Gastroesophageal sphincter (tissue), 4 donors: ENCODE results near the gene HDLBP. TPM values are rescaled to one million over a fixed set of nuclear protein-coding genes. Genes with fewer than 3 reads are reported as not detected.

Experiments
- ATAC-seq: fragments of 150-250 bp; one replicate; pipeline ENCODE4 v1.9.1; 2016; ENCODE audit warnings: mild to moderate bottlenecking, moderate library complexity
- H3K27ac ChIP-seq, 4 donors: fragments of 200-600 bp; sonication (generic) in 3 of 4; 1 replicate in 3 of 4; 2 replicates in 1 of 4; pipeline ENCODE4 v1.5.1; 2016 to 2019
- H3K27me3 ChIP-seq: fragments of 200-600 bp; sonication (generic); one replicate; pipeline ENCODE4 v1.5.1; 2019
- H3K36me3 ChIP-seq, 2 donors: fragments of 200-600 bp; sonication (generic); one replicate each; pipeline ENCODE4 v1.5.1; 2019; ENCODE audit warnings: control low read depth in 1 of 2
- H3K4me1 ChIP-seq, 3 donors: fragments of 200-600 bp; sonication (generic); 1 replicate in 2 of 3; 2 replicates in 1 of 3; pipeline ENCODE4 v1.5.1; 2016 to 2019; ENCODE audit warnings: control low read depth in 2 of 3
- H3K4me3 ChIP-seq, 2 donors: fragments of 200-600 bp; sonication (generic); one replicate each; pipeline ENCODE4 v1.5.1; 2019; ENCODE audit warnings: mild to moderate bottlenecking in 1 of 2, moderate library complexity in 1 of 2
- H3K9me3 ChIP-seq, 3 donors: fragments of 200-600 bp; sonication (generic); one replicate each; pipeline ENCODE4 v1.5.1; 2017 to 2019; ENCODE audit warnings: control low read depth in 2 of 3
- CTCF ChIP-seq, 4 experiments: fragments of 200-600 bp in 2 of 4; fragments of 450-650 bp in 2 of 4; sonication (generic) in 1 of 4; IDR thresholded peaks; one replicate each; pipeline ENCODE4 v1.5.1; 2017 to 2019; ENCODE audit warnings: antibody characterized with exemption in 4 of 4, mild to moderate bottlenecking in 2 of 4, moderate library complexity in 2 of 4
- EP300 ChIP-seq: sonication (generic); formaldehyde crosslinking; IDR thresholded peaks from one replicate; pipeline ENCODE4 v1.6.1; 2017; ENCODE audit warnings: antibody characterized with exemption, mild to moderate bottlenecking
- POLR2A ChIP-seq, 2 donors: fragments of 450-650 bp; IDR thresholded peaks; one replicate each; pipeline ENCODE4 v1.6.1; 2017; ENCODE audit warnings: antibody characterized with exemption in 2 of 2, mild to moderate bottlenecking in 2 of 2, moderate library complexity in 1 of 2
- POLR2AphosphoS5 ChIP-seq: sonication (generic); formaldehyde crosslinking; IDR thresholded peaks from one replicate; pipeline ENCODE4 v1.6.1; 2017; ENCODE audit warnings: antibody characterized with exemption
- WGBS, 2 donors: methylation state at CpG; one replicate each; pipeline ENCODE4 v1.1.5; 2018; ENCODE audit warnings: low coverage in 1 of 2; 5-methylcytosine and 5-hydroxymethylcytosine counted together
- total RNA-seq, 4 donors: library from RNA; depleted of rRNA; stranded (reverse); fragments of >200 nt; gene quantifications; one replicate each; pipeline ENCODE4 v1.1.0, GENCODE V29; 2016

Gene HDLBP
- total RNA-seq, 4 donors from 2014 or later = 279 to 367 (median 295) TPM

- no peak for ATAC-seq
- Histone ChIP-seq H3K27ac (no peak overlapping the region), H3K4me1 (no peaks in the 10 kb centered on the region), H3K27me3 (no peaks in the 10 kb centered on the region), H3K4me3 (no peak overlapping the region), H3K36me3 (peaks cover 0 to 100% of the 10 kb centered on the region in 2 donors), H3K9me3 (no peaks in the 10 kb centered on the region)
- 86 to 87% methylated on average over 6 to 10 of the region's 13 CpGs for WGBS, 2 donors
- no peak for TF ChIP-seq POLR2A (IDR thresholded peaks at IDR 0.05)
These were observed 82.5 kb downstream of the HDLBP start for GRCh38 chr2:241232736-241233575.

GRCh38 chr2:241230435-241230834 lies 85.0 kb downstream of the HDLBP start:
- WGBS, 2 donors = 84 to 88% methylated on average over 5 to 16 of the region's 19 CpGs
- H3K36me3 ChIP-seq = peaks cover 0 to 100% of the 10 kb centered on the region in 2 donors
- no peak overlapping the region for H3K4me3 ChIP-seq
- no peaks in the 10 kb centered on the region for H3K27me3 ChIP-seq
- TF ChIP-seq EP300 (no peak), POLR2A (IDR thresholded peaks at IDR 0.05) (no peak), CTCF (IDR thresholded peaks at IDR 0.05) (no peak), POLR2AphosphoS5 (no peak)
- ATAC-seq = no peak
- no peaks in the 10 kb centered on the region for H3K4me1 ChIP-seq
- H3K9me3 ChIP-seq = no peaks in the 10 kb centered on the region
- no peak overlapping the region for H3K27ac ChIP-seq

GRCh38 chr2:241229563-241230401 lies 85.7 kb downstream of the HDLBP start:
- H3K4me3 ChIP-seq = no peak overlapping the region
- peaks cover 0 to 100% of the 10 kb centered on the region in 2 donors for H3K36me3 ChIP-seq
- no peak for ATAC-seq
- 57 to 81% methylated on average over 2 to 8 of the region's 29 CpGs for WGBS, 2 donors
- no peaks in the 10 kb centered on the region for H3K9me3 ChIP-seq
- peaks cover 0 to 3% (median 0%) of the 10 kb centered on the region in 3 donors for H3K4me1 ChIP-seq
- H3K27me3 ChIP-seq = no peaks in the 10 kb centered on the region
- TF ChIP-seq EP300 (no peak), POLR2AphosphoS5 (no peak), CTCF (IDR thresholded peaks at IDR 0.05) (no peak), POLR2A (IDR thresholded peaks at IDR 0.05) (no peak)
- no peak overlapping the region for H3K27ac ChIP-seq

GRCh38 chr2:241228860-241229516 lies 86.5 kb downstream of the HDLBP start:
- Histone ChIP-seq H3K27ac (no peak overlapping the region), H3K4me3 (no peak overlapping the region), H3K9me3 (no peaks in the 10 kb centered on the region), H3K36me3 (peaks cover 0 to 92% of the 10 kb centered on the region in 2 donors), H3K27me3 (no peaks in the 10 kb centered on the region), H3K4me1 (peaks cover 0 to 11% (median 5%) of the 10 kb centered on the region in 3 donors)
- TF ChIP-seq POLR2A (IDR thresholded peaks at IDR 0.05) (no peak), EP300 (no peak), POLR2AphosphoS5 (no peak), CTCF (IDR thresholded peaks at IDR 0.05) (no peak)
- WGBS, 2 donors = 53 to 75% methylated on average over 6 to 14 of the region's 20 CpGs
- ATAC-seq = no peak
